OCI-LY3 (cell line): ENCODE measurements around the gene OR2A25.

ENCODE experiments used
- H2AFZ ChIP-seq: fragments of 200-600, 300-600 bp; shearing (Covaris generic); 2 replicates; pipeline ENCODE4 v1.6.0; 2014; ENCODE audit warnings: antibody characterized with exemption, low read depth, low read length
- H3K27ac ChIP-seq: fragments of 200-600, 300-600 bp; sonication (generic); 2 replicates; pipeline ENCODE4 v1.5.1; 2014; ENCODE audit warnings: mild to moderate bottlenecking, low read length, moderate library complexity, mixed read lengths
- H3K27me3 ChIP-seq: fragments of 200-600, 300-600 bp; sonication (generic); 2 replicates; pipeline ENCODE4 v1.6.1; 2014; ENCODE audit warnings: low read depth, low read length, mixed read lengths
- H3K36me3 ChIP-seq: fragments of 200-600, 300-600 bp; sonication (generic); replicated peaks from 2 replicates; pipeline ENCODE3; 2014; ENCODE audit warnings: low read depth, low read length, mixed read lengths
- H3K4me1 ChIP-seq: fragments of 300-600, 200-600 bp; sonication (generic); 2 replicates; pipeline ENCODE4 v1.6.1; 2014; ENCODE audit warnings: low read length, mixed read lengths
- H3K4me2 ChIP-seq: fragments of 200-600, 300-600 bp; sonication (generic); 2 replicates; pipeline ENCODE4 v1.6.1; 2014; ENCODE audit warnings: low read length, mixed read lengths
- H3K4me3 ChIP-seq: fragments of 300-600, 200-600 bp; sonication (generic); 2 replicates; pipeline ENCODE4 v1.5.1; 2014; ENCODE audit warnings: antibody characterized with exemption, mild to moderate bottlenecking, low read length, moderate library complexity
- H3K79me2 ChIP-seq: fragments of 300-600, 200-600 bp; shearing (Covaris generic); 2 replicates; pipeline ENCODE4 v1.6.1; 2014; ENCODE audit warnings: mild to moderate bottlenecking, low read length, mixed read lengths
- H3K9ac ChIP-seq: fragments of 300-600, 200-600 bp; shearing (Covaris generic); 2 replicates; pipeline ENCODE4 v1.6.0; 2014; ENCODE audit warnings: mild to moderate bottlenecking, low read length, moderate library complexity
- H3K9me3 ChIP-seq: fragments of 200-600, 300-600 bp; shearing (Covaris generic); 2 replicates; pipeline ENCODE4 v1.6.1; 2014; ENCODE audit warnings: low read length, mixed read lengths; ENCODE audit not compliant: insufficient read depth
- H4K20me1 ChIP-seq: fragments of 200-600, 300-600 bp; sonication (generic); 2 replicates; pipeline ENCODE4 v1.6.1; 2016; ENCODE audit warnings: low read length, mixed read lengths; ENCODE audit not compliant: insufficient read depth
- EZH2phosphoT487 ChIP-seq: fragments of 200-600 bp; shearing (Covaris generic); IDR thresholded peaks from 2 replicates; pipeline ENCODE4 v1.6.1; 2018; ENCODE audit warnings: antibody characterized with exemption, mixed run types, low read depth
- TF ChIP-seq, protein P1 (sequence below): fragments of 200-600, 300-600 bp; sonication (generic); IDR thresholded peaks from 2 replicates; pipeline ENCODE4 v1.5.1; 2014; ENCODE audit warnings: antibody characterized with exemption, low read length, low read depth

The OR2A25 gene

DNA sequence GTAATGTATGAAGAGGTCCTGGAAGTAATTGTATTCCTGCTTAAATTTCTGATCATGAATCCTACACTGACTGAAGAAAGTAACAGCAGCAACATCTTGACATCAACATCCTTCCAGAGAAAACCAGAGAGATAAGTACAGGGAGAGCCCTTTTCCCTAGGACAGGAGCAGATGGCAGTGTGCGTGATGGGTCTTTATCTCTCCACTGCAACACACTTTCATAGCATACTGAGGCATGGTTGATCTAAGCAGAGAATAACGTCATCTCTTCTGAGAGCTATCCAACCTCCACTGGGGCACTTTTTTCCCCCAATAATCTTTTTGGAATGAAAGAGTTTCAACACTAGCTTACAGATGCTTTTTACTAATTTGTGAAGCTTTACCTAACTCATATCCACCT lies 342 bp downstream of the OR2A25 start:
- H3K4me3 ChIP-seq = no peak overlapping the region
- no peak overlapping the region for H3K27ac ChIP-seq
- no peak overlapping the region for H3K4me2 ChIP-seq
- no peak overlapping the region for H3K9ac ChIP-seq
- H4K20me1 ChIP-seq = no peaks in the 10 kb centered on the region
- no peaks in the 10 kb centered on the region for H3K79me2 ChIP-seq
- no peak overlapping the region for H2AFZ ChIP-seq
- no peaks in the 10 kb centered on the region for H3K9me3 ChIP-seq
- no peaks in the 10 kb centered on the region for H3K4me1 ChIP-seq
- peaks cover 5% of the 10 kb centered on the region for H3K27me3 ChIP-seq
- H3K36me3 ChIP-seq = no peaks in the 10 kb centered on the region
- no peak for TF ChIP-seq EZH2phosphoT487
- TF ChIP-seq, protein P1, sequence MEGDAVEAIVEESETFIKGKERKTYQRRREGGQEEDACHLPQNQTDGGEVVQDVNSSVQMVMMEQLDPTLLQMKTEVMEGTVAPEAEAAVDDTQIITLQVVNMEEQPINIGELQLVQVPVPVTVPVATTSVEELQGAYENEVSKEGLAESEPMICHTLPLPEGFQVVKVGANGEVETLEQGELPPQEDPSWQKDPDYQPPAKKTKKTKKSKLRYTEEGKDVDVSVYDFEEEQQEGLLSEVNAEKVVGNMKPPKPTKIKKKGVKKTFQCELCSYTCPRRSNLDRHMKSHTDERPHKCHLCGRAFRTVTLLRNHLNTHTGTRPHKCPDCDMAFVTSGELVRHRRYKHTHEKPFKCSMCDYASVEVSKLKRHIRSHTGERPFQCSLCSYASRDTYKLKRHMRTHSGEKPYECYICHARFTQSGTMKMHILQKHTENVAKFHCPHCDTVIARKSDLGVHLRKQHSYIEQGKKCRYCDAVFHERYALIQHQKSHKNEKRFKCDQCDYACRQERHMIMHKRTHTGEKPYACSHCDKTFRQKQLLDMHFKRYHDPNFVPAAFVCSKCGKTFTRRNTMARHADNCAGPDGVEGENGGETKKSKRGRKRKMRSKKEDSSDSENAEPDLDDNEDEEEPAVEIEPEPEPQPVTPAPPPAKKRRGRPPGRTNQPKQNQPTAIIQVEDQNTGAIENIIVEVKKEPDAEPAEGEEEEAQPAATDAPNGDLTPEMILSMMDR = no peak

GRCh38 chr7:144074374-144074773 lies 4.8 kb downstream of the OR2A25 start:
- H3K4me3 ChIP-seq = no peak overlapping the region
- H4K20me1 ChIP-seq = no peaks in the 10 kb centered on the region
- no peaks in the 10 kb centered on the region for H3K4me1 ChIP-seq
- no peak overlapping the region for H3K27ac ChIP-seq
- no peaks in the 10 kb centered on the region for H3K36me3 ChIP-seq
- H3K9ac ChIP-seq = no peak overlapping the region
- H3K9me3 ChIP-seq = no peaks in the 10 kb centered on the region
- H3K79me2 ChIP-seq = no peaks in the 10 kb centered on the region
- H3K4me2 ChIP-seq = no peak overlapping the region
- H3K27me3 ChIP-seq = peaks cover 4% of the 10 kb centered on the region
- TF ChIP-seq EZH2phosphoT487 = no peak
- TF ChIP-seq, protein P1 = no peak
- no peak overlapping the region for H2AFZ ChIP-seq

- no peak for TF ChIP-seq EZH2phosphoT487
- TF ChIP-seq, protein P1 = no peak
- H3K9me3 ChIP-seq = no peaks in the 10 kb centered on the region
- no peaks in the 10 kb centered on the region for H3K79me2 ChIP-seq
- no peaks in the 10 kb centered on the region for H3K4me1 ChIP-seq
- H2AFZ ChIP-seq = no peak within 1 kb of the TSS
- peaks cover 5% of the 10 kb centered on the region; the same call in 1 of the 2 replicates for H3K27me3 ChIP-seq
- H4K20me1 ChIP-seq = no peaks in the 10 kb centered on the region
- H3K4me3 ChIP-seq = no peak within 1 kb of the TSS
- no peaks in the 10 kb centered on the region for H3K36me3 ChIP-seq
- H3K9ac ChIP-seq = no peak within 1 kb of the TSS
- H3K27ac ChIP-seq = no peak within 1 kb of the TSS
- no peak within 1 kb of the TSS for H3K4me2 ChIP-seq
Observed at GRCh38 chr7:144085978-144086377, 16.4 kb downstream of the OR2A25 start, which contains the start of gene OR2A12. OR2A12 (plus strand) TSS chr7:144086278; CDS start chr7:144095108, 8,830 bp downstream.

- H3K9ac ChIP-seq = no peak overlapping the region
- H3K4me2 ChIP-seq = no peak overlapping the region
- H3K9me3 ChIP-seq = no peaks in the 10 kb centered on the region
- H3K36me3 ChIP-seq = no peaks in the 10 kb centered on the region
- H3K4me3 ChIP-seq = no peak overlapping the region
- no peaks in the 10 kb centered on the region for H3K4me1 ChIP-seq
- no peaks in the 10 kb centered on the region for H4K20me1 ChIP-seq
- H2AFZ ChIP-seq = no peak overlapping the region
- no peak for TF ChIP-seq EZH2phosphoT487
- TF ChIP-seq, protein P1 = no peak
- H3K79me2 ChIP-seq = no peaks in the 10 kb centered on the region
- peaks cover 5% of the 10 kb centered on the region; the same call in 1 of the 2 replicates for H3K27me3 ChIP-seq
- H3K27ac ChIP-seq = no peak overlapping the region
Observed at GRCh38 chr7:144086730-144087129, 17.1 kb downstream of the OR2A25 start.
